Measurements from ENCODE around the gene CACNA1A.
"Not testable (repeated sequence)": the region's sequence is repeated elsewhere in the genome, so short reads cannot be mapped to it uniquely, and the experiment has no call there.

The CACNA1A gene

DNA sequence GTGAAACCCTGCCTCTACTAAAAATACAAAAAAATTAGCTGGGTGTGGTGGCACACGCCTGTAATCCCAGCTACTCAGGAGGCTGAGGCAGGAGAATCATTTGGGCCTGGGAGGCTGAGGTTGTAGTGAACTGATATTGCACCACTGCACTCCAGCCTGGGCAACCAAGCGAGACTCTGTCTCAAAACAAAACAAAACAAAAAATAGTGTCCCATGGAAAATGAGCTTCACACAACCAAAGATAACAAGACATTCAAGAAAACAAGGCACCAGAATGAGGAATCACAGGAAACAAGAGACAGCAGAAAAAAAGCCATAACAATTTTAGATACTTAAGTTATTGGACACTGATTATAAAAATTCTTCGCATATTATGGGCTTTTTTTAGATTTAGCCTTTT is 80.4 kb downstream of the CACNA1A start:
- not testable (repeated sequence) for H3K36me3 Mint-ChIP-seq (ENCODE audit: low read depth); H3K27me3 Mint-ChIP-seq (ENCODE audit: low read depth)

DNA sequence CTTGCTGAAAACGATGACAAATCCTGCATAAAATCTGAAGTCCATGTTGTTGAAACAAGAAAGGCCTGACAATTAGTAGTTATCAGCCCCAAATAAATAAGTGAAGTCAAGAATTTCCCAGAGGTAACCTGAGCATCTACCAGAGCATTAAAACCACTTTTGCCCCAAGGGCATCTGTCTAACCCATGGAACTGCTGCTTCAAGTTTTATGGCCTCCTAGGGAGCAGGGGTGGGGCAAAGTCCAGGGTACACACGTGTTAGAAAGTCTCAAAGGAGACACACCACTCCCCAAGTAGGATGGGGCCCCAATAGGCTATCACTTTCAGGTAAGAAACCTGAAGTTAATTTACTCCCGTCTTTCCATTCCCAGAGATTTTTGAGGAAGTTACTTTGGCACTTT is 81.1 kb downstream of the CACNA1A start:
- Mint-ChIP-seq H3K27ac (no peak overlapping the region), H3K4me1 (ENCODE audit: low read depth) (no peaks in the 10 kb centered on the region), H3K9me3 (peaks cover 20% of the 10 kb centered on the region), H3K27me3 (ENCODE audit: low read depth) (no peaks in the 10 kb centered on the region), H3K36me3 (ENCODE audit: low read depth) (no peaks in the 10 kb centered on the region), H3K4me3 (no peak overlapping the region)

More for the DNA sequence above, 80.4 kb downstream of the CACNA1A start:
- not testable (repeated sequence) for H3K27ac Mint-ChIP-seq; H3K4me1 Mint-ChIP-seq (ENCODE audit: low read depth); H3K4me3 Mint-ChIP-seq
- H3K9me3 Mint-ChIP-seq, result peaks cover 17% of the 10 kb centered on the region

DNA sequence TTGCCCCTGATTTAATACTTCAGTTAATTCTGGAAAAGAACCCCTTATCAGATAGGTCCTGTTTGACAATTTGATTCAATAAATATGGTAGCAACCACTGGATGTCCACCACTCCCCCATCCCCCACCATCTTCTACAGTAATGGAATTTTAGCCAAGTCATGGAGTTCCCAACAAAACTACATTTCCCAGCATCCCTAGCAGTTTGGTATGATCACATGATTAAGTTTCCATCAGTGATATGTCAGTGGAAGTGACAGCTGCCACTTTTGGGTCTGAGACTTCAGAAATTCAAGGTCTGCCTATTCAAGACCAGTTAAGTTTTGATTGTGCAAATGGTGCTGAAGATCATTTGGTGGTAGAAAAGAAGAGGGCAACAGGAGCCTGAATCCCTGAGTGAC is 85.5 kb downstream of the CACNA1A start:
- Mint-ChIP-seq H3K27me3 (ENCODE audit: low read depth) (no peaks in the 10 kb centered on the region), H3K4me1 (ENCODE audit: low read depth) (no peaks in the 10 kb centered on the region), H3K36me3 (ENCODE audit: low read depth) (no peaks in the 10 kb centered on the region), H3K9me3 (peaks cover 17% of the 10 kb centered on the region), H3K4me3 (no peak overlapping the region), H3K27ac (no peak overlapping the region)

DNA sequence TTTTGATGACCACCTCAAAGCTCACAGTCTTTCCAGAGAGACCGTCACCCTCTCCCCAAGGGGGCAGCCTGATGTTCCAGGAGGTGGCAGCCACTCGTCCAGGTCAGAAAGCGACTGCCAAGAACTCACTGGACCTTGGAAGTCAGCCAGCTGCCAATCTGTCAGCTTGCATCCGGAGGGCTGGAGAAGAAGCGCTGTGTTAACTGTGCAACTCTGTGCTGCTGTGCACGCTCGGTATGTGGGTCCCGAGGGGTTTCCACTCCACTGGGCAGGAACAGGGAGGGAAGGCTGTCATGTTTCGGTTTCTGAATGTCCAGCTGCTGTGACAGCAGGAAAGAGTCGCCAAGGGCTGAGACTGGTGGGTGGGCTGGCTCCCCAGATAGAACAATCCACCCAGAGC is 89.2 kb downstream of the CACNA1A start:
- Mint-ChIP-seq H3K36me3 (ENCODE audit: low read depth) (no peaks in the 10 kb centered on the region), H3K4me3 (no peak overlapping the region), H3K27me3 (ENCODE audit: low read depth) (no peaks in the 10 kb centered on the region), H3K9me3 (peaks cover 8% of the 10 kb centered on the region), H3K27ac (no peak overlapping the region), H3K4me1 (ENCODE audit: low read depth) (no peaks in the 10 kb centered on the region)

DNA sequence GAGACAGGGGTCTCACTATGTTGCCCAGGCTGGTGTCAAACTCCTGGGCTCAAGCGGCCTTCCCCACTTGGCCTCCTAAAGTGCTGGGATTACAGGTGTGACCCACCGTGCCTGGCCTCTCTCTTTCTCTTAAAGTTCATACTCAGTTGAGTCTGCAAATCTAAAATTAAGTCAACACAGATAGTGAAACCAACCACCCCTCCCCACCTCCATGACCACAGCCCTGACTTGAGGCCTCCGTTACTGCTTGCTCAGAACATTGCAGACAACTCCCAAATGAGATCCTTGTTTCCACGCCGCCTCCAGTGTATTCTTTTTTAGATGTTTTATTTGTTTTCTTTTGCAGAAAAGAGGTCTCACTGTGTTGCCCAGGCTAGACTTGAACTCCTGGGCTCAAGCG is 94.4 kb downstream of the CACNA1A start:
- Mint-ChIP-seq H3K9me3 (peaks cover 11% of the 10 kb centered on the region), H3K27me3 (ENCODE audit: low read depth) (no peaks in the 10 kb centered on the region)

DNA sequence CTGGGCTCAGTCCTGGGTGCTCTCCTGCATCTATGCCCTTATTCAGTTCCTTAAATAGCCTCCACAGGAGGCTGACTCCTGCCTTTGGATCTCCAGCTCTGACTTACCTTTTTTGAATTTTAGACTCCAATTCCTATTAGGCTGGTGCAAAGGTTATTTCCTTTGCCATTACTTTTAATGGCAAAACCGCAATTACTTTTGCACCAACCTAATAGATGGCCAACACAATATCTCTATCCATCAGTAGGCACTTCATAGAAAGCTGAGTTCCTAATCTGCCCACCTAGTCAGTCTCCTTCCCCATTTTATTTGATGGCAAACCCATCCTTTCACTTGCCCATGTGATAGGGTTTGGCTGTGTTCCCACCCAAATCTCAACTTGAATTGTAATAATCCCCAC is 95.3 kb downstream of the CACNA1A start:
- no peak overlapping the region for H3K4me3 Mint-ChIP-seq
- H3K9me3 Mint-ChIP-seq, result peaks cover 11% of the 10 kb centered on the region
- H3K36me3 Mint-ChIP-seq (ENCODE audit: low read depth), result no peaks in the 10 kb centered on the region
- no peaks in the 10 kb centered on the region for H3K27me3 Mint-ChIP-seq (ENCODE audit: low read depth)
- no peak overlapping the region for H3K27ac Mint-ChIP-seq
- no peaks in the 10 kb centered on the region for H3K4me1 Mint-ChIP-seq (ENCODE audit: low read depth)

More for the DNA sequence above, 94.4 kb downstream of the CACNA1A start:
- no peak overlapping the region for H3K27ac Mint-ChIP-seq
- H3K36me3 Mint-ChIP-seq (ENCODE audit: low read depth), result no peaks in the 10 kb centered on the region
- no peaks in the 10 kb centered on the region for H3K4me1 Mint-ChIP-seq (ENCODE audit: low read depth)
- no peak overlapping the region for H3K4me3 Mint-ChIP-seq

DNA sequence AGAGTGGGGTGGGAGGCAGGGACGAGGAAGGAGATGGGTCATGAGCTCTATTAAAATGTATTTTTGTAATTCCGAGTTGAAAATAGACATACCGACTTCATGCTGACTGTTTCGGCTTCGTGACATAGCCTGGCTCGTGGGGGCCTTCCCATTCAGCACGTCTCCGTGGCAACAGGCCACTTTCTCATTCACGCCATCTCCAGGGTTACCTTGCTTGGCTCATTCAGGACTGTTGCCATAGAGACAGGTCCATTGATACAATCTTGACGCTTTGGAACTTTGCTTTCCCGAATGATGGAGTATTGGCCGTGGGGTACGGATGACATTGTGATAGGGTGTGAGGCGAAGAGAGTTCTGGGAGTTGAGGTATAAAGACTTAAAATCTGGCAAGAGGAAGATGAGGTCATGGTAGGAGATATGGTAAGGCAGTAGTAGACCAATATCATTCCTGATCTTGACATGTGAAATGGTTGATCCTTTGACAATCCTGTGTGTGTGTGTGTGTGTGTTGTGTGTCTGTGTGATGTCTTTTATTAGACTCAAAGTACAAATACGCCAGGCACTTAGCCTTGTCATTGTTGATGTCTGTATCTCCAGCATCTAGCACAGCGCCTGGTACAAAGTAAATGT is 97.3 kb downstream of the CACNA1A start:
- no peaks in the 10 kb centered on the region for H3K4me1 Mint-ChIP-seq (ENCODE audit: low read depth)
- H3K9me3 Mint-ChIP-seq, result peaks cover 11% of the 10 kb centered on the region
- no peaks in the 10 kb centered on the region for H3K27me3 Mint-ChIP-seq (ENCODE audit: low read depth)
- H3K36me3 Mint-ChIP-seq (ENCODE audit: low read depth), result no peaks in the 10 kb centered on the region
- H3K4me3 Mint-ChIP-seq, result no peak overlapping the region
- no peak overlapping the region for H3K27ac Mint-ChIP-seq

DNA sequence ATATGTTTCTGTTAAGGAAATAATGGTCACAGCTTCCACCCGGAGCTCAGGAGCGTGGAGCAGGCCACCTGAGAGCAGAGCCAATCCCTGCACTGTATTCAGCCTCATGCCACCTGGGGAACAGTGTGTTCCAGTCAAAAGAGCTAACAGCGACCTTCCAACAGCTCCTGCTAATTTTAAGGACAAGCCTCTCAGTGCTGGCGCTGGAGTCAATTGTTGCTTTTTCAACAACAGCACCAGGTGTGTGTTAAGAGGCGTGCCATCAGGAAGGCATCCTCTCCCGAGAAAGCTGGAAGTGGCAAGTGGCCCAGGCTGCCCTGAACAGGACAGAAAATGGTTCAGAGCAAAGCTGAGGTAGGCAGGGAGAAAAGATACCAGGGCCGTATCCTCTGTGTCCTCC is 102.0 kb downstream of the CACNA1A start:
- H3K4me1 Mint-ChIP-seq (ENCODE audit: low read depth), result no peaks in the 10 kb centered on the region
- no peak overlapping the region for H3K4me3 Mint-ChIP-seq
- H3K9me3 Mint-ChIP-seq, result peaks cover 14% of the 10 kb centered on the region
- H3K27ac Mint-ChIP-seq, result no peak overlapping the region
- H3K27me3 Mint-ChIP-seq (ENCODE audit: low read depth), result no peaks in the 10 kb centered on the region
- H3K36me3 Mint-ChIP-seq (ENCODE audit: low read depth), result no peaks in the 10 kb centered on the region

DNA sequence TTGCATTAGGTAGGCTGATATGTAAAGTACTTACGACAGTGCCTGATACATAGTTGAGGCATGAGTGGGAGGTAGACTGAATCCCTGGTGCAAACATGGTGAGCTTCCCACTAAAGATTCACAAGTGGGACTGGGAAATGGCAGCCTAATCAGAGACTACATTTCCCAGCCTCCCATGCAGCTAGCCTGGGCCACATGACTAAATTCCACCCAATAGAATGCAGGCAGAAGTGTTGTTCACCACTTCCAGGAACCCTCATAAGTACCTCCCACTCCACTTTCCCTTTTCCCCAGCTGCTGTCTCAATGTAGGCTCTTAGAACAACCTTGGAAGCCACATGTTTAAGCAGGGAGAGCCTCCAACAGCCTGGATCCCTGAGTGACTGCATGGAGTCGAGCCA is 104.9 kb downstream of the CACNA1A start:
- Mint-ChIP-seq H3K27me3 (ENCODE audit: low read depth) (no peaks in the 10 kb centered on the region), H3K27ac (no peak overlapping the region), H3K4me3 (no peak overlapping the region), H3K4me1 (ENCODE audit: low read depth) (no peaks in the 10 kb centered on the region), H3K9me3 (peaks cover 6% of the 10 kb centered on the region), H3K36me3 (ENCODE audit: low read depth) (no peaks in the 10 kb centered on the region)

DNA sequence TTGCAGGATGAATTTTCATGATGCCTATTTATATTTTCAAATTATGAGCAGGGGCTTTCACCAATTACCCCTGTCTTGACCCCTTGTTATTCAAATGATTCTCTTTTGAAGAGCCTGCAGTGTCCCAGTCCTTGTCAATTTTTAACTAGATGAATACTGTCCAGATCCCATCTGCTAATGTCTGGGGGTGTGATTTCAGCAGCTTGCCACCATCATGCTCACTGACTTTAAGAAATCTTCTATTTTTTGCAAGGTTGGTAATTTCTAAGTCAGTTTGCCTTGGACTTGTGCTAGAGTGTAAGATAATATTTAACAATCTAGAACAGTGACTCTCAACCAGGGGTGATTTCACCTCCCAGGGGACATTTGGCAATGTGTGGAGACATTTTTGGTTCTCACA is 106.0 kb downstream of the CACNA1A start:
- no peak overlapping the region for H3K4me3 Mint-ChIP-seq
- no peak overlapping the region for H3K27ac Mint-ChIP-seq
- no peaks in the 10 kb centered on the region for H3K36me3 Mint-ChIP-seq (ENCODE audit: low read depth)
- H3K27me3 Mint-ChIP-seq (ENCODE audit: low read depth), result no peaks in the 10 kb centered on the region
- peaks cover 6% of the 10 kb centered on the region for H3K9me3 Mint-ChIP-seq
- no peaks in the 10 kb centered on the region for H3K4me1 Mint-ChIP-seq (ENCODE audit: low read depth)

DNA sequence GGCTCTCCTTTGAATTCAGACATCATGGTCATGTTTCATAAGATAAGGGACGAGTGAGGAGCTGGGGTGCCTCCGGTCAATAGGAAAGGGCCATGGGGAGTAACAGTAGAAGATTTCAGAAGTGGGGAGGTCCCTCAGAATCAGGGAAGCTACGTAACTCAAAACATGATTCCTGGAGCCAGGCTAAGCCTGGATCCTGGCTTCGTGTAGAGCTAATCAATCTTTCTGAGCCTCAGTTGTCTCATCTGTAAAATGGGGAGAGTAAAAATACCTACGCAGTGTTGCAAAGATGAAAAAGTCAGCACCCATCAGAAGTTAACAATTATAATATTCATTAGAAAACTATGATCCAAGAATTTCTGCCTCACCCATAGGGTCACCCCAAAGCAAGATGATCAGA is 106.5 kb downstream of the CACNA1A start:
- Mint-ChIP-seq H3K9me3 (peaks cover 6% of the 10 kb centered on the region), H3K4me1 (ENCODE audit: low read depth) (no peaks in the 10 kb centered on the region), H3K36me3 (ENCODE audit: low read depth) (no peaks in the 10 kb centered on the region), H3K4me3 (no peak overlapping the region), H3K27me3 (ENCODE audit: low read depth) (no peaks in the 10 kb centered on the region), H3K27ac (no peak overlapping the region)

DNA sequence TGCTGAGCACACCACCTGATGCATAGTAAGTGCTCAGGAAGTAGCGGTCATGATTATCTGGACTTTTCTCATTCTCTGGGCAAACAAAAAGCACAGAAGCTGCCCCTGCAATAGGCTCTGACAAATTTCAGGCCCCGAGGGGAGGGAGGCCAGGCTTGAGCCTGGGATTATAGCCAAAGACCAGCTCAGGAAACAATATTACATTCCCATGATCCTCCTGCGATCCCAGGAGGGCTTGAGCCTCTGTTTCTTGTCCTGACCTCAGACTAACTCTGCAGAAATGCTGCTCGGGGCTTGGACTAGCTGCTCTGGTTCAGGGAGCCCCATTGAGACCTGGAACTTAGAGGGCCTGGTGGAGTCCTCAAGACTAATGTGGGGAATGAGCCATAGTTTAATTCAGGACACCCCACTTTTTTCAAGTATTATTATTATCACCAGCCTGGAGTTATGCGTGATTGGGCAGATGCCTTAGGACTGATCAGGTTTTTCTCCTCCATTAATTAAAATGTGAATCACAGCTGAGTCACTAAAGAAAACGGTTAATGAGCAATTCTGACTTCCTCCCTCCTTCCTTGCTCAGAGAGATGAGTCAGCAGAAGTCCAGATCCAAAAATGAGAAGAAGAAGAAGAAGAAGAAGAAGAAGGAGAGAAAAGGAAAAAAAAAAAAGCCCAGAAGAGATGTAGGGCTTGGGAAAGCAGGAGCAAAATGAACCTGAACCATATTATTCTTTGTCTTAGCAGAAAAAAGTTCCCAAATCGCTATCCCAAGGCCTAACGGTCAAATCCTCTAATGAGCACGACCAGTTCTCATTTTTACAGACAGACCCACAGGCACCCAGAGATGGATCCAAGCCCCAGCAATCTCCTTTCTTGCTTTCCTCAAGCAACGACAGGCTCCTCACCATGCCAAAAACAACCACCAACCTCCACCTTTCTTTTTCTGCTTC is 107.2 kb downstream of the CACNA1A start:
- Mint-ChIP-seq H3K4me1 (ENCODE audit: low read depth) (no peaks in the 10 kb centered on the region), H3K36me3 (ENCODE audit: low read depth) (no peaks in the 10 kb centered on the region), H3K9me3 (peaks cover 6% of the 10 kb centered on the region), H3K27ac (no peak overlapping the region), H3K27me3 (ENCODE audit: low read depth) (no peaks in the 10 kb centered on the region), H3K4me3 (no peak overlapping the region)

DNA sequence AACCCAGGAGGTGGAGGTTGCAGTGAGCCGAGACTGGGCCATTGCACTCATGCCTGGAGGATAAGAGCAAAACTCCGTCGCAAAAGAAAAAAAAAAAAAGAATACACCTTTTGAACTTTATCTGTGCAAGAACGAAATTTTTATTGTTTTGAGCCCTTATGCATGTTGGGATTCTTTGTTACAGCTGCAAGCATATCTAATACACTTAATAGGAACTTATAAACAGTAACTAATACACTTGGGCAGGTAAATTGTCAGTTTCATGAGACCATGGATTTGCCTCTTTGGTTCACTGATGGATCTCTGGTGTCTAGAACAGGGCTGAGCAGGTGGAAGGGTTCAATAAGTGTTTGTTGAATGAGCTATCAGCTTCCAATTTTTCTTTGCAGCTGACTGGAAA is 108.1 kb downstream of the CACNA1A start:
- H3K36me3 Mint-ChIP-seq (ENCODE audit: low read depth), result no peaks in the 10 kb centered on the region
- no peaks in the 10 kb centered on the region for H3K27me3 Mint-ChIP-seq (ENCODE audit: low read depth)
- no peaks in the 10 kb centered on the region for H3K4me1 Mint-ChIP-seq (ENCODE audit: low read depth)
- H3K9me3 Mint-ChIP-seq, result peaks cover 6% of the 10 kb centered on the region
- no peak overlapping the region for H3K27ac Mint-ChIP-seq
- no peak overlapping the region for H3K4me3 Mint-ChIP-seq

DNA sequence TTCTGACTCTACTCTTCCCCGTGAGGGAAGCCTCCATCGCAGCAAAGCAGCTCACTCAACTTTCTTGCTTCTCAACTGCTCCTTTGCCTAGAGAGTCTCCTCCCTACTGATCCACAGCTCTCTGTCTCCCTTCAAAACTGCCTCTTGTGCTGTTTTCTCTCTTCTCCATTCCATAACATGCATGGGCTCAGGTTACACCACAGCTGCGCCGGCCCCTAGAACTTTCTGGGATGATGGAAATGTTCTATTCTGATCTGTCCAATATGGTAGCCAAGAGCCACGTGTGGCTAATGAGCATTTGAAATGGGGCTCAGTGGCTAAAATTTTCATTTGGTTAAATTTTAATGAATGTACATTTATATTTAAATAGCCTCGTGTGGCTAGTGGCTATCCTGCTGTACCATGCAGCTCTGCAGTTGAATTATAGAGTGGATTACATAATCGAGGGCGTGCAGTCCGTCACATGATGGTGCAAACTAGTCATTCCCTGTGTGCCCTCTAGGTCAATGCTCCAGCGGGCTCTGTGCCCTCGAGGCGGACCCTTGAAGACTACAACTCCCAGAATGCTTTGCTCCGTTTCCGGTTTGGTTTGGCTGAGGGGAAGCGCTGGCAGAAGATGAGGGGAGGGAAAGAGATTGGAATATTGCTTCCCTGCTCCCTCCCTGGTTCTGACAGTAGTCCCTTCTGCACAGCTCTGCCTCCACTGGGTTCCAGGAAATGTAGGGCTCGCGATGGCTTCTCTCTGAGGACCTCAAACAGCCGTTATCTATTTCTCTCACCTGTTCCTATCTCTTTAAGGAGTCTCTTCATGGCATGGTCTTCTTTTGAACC is 109.8 kb downstream of the CACNA1A start:
- H3K4me3 Mint-ChIP-seq, result no peak overlapping the region

DNA sequence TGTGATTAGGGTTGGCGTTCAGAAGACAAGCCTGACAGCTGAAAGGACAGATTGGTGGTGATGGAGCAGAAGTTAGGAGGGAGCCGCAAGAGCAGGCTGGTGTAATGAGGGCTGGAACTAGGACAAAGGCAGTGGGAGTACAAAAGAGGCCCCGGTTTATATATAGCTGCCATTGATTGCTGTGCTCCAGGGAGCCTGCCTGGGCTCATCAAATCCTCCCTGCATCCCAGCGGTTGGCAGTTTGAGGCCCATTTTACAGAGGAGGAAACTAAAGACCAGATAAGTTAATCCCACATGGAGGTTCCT is 123.7 kb downstream of the CACNA1A start:
- Mint-ChIP-seq H3K36me3 (ENCODE audit: low read depth) (no peaks in the 10 kb centered on the region), H3K4me3 (no peak overlapping the region), H3K4me1 (ENCODE audit: low read depth) (no peaks in the 10 kb centered on the region), H3K27me3 (ENCODE audit: low read depth) (no peaks in the 10 kb centered on the region), H3K27ac (no peak overlapping the region), H3K9me3 (no peaks in the 10 kb centered on the region)

More for the DNA sequence above, 109.8 kb downstream of the CACNA1A start:
- H3K36me3 Mint-ChIP-seq (ENCODE audit: low read depth), result no peaks in the 10 kb centered on the region
- H3K27ac Mint-ChIP-seq, result no peak overlapping the region
- no peaks in the 10 kb centered on the region for H3K4me1 Mint-ChIP-seq (ENCODE audit: low read depth)
- peaks cover 3% of the 10 kb centered on the region for H3K9me3 Mint-ChIP-seq
- no peaks in the 10 kb centered on the region for H3K27me3 Mint-ChIP-seq (ENCODE audit: low read depth)
